ENCODE data around the gene DNPEP.

- TF ChIP-seq SIN3A (conservative IDR thresholded peaks at IDR 0.05 in 1 of 2, IDR thresholded peaks at IDR 0.05 in 1 of 2; ENCODE audit: low read depth in 1 of 2, low read length in 2 of 2) (no peak), EZH2 (IDR thresholded peaks at IDR 0.05; ENCODE audit: low read depth, low read length, severe bottlenecking) (no peak), POLR2A (IDR thresholded peaks at IDR 0.05; ENCODE audit: control extremely low read depth in 1 of 2, low read depth in 2 of 2, low read length in 2 of 2) (no peak), CTCF (IDR thresholded peaks at IDR 0.05; ENCODE audit: control extremely low read depth in 1 of 3, insufficient read depth in 1 of 3, low read depth in 1 of 3, low read length in 3 of 3) (peak; percentile 49 to 50 (median 49)), NANOG (IDR thresholded peaks at IDR 0.05; ENCODE audit: insufficient read depth, low read depth, low read length, poor library complexity, severe bottlenecking) (no peak), TAF1 (IDR thresholded peaks at IDR 0.05; ENCODE audit: low read depth, low read length) (no peak), TCF12 (IDR thresholded peaks at IDR 0.05; ENCODE audit: low read depth, low read length) (no peak), POLR2AphosphoS5 (IDR thresholded peaks at IDR 0.05; ENCODE audit: low read depth, low read length) (no peak)
Observed at GRCh38 chr2:219430633-219431615, 43.2 kb upstream of the DNPEP start.

Measured in H1 (cell line).